ENCODE data around the gene PARN.

The PARN gene

DNA sequence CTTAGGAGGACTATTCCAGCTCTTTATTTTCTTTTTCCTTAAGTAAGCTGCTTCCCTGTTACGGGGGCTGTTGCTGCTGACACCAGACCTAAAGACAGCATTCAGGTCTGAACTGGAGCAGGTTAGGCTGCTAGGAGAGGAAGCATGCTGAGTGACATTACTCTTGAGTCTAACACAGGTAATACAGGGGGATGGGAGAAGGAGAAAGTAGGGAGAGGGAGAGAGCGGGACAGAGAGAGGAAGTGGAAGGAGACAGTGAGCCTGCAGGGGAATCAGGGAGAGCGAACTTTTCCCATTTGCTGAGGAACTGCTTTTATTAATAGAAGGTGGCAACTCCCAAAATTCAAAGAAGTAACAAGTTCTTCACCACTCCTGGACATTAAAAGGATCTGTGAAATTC lies 130.9 kb downstream of the PARN start:
- no peak for DNase-seq (ENCODE audit: low read depth)

DNA sequence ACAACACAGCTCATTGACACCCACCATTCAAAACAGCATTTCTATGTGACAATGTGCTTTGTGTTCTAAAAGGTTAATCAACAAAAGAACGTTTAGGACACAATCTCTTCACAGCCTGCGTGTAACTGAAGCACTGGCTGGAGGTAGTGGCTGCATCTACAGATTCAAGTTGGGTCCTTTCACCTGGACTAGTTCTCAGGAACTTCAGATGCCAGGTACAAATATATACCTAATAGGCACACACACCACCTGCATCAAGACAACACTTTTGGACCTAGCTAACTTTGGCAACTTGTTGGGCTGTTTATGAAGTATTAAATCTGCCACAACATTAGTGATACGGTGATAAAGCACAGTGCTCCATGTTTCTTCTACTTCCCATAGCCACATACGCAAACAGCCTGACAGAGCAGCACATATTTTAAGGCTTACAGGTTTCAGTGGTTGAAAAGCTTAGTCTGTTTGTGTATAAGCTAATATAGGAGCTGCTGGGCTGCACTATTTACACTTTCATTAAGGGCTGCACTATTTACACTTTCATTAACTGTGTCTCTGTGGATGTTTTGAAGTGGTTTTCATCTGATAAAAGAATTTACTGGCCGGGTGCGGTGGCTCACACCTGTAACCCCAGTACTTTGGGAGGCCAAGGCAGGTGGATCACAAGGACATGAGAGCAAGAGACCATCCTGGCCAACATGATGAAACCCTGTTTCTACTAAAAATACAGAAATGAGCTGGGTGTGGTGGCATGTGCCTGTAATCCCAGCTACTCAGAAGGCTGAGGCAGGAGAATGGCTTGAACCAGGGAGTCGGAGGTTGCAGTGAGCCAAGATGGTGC lies 132.6 kb downstream of the PARN start:
- DNase-seq (ENCODE audit: low read depth): no peak

DNA sequence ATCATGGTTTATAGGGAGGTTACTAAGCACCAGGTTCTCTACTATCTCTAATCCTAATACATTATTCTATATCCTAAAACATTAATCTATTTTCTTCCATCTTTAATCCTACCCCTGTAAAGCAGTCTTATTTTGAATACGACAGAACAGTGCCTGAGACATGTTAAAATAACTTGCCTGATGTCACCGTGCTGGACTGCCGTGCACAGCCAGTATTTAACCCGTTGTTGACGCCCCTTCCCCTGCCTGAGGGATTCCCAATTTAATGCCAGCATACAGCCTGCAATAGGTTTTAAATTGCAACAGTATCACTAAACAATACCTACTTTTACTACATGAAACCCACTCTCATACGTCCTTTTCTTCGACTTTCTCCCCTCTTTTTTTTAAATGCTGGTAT lies 133.3 kb downstream of the PARN start:
- no peak for DNase-seq (ENCODE audit: low read depth)

DNA sequence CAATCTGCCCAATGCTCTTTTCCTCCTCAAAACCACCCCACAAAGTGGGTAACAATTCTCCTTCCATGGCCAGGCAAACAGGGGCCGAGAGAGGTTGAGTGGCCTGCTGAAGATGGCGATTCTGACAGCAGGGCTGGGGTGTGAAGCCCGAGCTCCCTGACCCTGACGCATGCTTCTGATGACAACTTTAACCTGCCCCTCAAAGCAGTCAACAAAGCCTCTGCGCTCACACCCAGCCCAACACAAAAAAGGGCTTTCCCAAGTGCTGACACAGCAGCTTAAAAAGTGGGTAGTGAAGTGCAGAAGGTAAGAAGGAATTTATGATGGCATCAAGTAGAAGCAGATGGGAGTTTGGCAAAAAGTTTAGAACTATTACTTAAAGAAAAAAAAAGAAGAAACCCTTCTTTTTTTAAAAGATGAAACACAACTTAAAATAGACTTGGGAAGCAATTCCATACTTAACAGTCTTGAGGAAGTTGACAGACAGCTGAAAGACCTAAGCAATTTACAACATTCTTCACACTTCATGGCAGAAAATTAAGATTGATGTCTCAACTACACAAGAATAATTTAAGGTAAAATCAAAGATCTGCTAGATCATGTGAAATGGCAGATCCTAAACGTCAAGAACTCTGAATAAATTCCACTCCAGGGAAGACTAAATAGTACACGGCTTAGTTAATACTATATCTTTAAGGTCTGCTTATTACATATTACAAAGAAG lies 133.9 kb downstream of the PARN start:
- no peak for DNase-seq (ENCODE audit: low read depth)

DNA sequence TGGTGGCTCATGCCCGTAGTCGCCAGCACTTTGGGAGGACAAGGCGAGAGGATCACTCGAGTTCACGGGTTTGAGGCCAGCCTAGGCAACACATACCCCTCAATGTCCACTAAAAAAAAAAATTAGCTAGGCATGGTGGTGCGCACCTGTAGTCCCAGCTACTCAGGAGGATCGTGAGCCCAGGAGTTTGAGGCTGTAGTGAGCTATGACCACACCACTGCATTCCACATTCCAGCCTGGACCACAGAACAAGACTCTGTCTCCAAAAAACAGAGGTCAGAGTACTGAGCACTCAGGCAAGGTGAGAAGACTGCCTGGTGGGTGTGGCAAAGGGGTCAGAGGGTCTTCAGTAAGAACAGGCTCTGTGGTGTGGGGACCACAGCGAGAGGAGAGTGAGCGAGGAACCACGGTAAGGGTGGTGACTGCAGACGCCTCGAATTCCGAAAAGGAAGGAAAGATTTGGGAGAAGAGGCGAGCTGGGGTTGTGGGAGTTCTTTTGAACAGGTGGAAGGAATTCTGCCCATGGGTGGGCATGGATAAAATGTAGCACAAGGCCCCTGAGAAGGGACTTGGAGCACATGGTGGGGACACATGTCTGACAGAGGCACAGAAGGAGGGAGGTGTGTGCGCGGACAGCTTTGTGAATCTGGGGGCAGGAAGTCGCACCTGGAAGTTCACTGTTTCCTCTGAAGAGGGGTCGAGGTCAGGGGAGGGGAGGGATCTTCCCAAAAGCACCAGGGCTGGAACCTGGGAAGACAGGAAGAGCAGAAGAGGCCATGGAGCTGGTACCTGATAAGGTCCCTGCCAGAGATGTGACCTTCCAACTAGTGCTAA lies 134.6 kb downstream of the PARN start:
- DNase-seq (ENCODE audit: low read depth): no peak

DNA sequence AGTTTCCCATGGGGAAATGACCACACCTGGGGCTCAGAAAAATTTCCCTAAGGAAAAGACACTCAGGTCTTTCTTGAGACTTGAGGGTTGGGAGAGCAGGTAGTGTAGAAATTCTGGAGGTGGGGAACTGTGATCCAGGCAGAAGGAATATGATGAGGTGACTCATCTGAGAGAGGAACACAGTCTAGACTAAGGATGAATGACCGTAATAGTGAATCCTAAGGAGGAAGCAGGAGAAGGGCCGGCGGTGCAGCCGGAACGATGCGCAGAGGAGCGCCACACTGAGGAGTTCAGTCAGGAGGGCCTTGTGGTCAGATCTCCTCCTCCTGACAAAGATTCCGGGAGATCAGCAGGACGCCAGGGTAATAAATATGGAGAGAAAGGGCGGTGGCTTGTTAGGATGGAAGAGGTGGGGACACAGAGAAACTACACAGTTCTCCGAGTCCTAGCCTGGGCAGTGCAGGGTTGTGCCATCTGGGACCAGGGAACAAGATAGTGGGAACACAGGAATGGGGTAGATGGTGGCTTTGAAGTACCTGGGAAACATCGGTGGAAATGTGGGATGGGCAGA lies 135.6 kb downstream of the PARN start:
- DNase-seq (ENCODE audit: low read depth): no peak

DNA sequence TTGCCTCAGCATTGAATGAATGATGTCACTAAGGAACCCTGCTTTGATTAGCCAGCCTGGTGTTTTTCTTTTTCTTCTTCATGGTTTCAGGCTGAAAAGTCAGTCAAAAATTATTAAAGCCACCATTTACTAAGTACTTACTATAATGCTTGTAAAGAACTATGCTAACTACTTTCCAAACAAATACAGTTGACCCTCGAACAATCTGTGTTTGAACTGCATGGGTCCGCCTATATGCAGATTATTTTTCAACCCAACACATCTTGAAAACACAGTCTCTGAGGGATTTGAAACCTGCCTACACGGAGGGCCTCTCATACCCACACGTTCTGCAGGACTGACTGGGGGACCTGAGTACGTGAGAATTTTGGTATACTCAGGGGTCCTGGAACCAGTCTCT lies 136.3 kb downstream of the PARN start:
- no peak for DNase-seq (ENCODE audit: low read depth)

DNA sequence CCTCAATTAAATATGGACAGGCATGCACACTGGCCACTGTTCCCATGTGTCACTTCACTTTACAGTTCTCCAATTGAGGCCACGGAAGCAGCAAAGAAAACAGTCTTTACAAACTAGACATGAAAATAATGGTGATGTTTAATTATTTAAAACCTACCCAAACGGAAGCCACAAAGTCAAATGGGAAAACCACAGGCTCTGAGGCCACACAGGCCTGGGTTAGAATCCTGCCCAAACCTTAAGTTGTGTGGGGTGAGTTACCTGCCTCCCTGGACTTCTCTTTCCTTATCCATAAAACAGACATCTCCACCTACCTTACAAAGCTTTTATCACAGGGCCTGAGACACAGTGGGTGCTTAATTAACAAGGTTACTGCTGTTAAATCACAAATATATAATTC lies 137.4 kb downstream of the PARN start:
- DNase-seq (ENCODE audit: low read depth): no peak

DNA sequence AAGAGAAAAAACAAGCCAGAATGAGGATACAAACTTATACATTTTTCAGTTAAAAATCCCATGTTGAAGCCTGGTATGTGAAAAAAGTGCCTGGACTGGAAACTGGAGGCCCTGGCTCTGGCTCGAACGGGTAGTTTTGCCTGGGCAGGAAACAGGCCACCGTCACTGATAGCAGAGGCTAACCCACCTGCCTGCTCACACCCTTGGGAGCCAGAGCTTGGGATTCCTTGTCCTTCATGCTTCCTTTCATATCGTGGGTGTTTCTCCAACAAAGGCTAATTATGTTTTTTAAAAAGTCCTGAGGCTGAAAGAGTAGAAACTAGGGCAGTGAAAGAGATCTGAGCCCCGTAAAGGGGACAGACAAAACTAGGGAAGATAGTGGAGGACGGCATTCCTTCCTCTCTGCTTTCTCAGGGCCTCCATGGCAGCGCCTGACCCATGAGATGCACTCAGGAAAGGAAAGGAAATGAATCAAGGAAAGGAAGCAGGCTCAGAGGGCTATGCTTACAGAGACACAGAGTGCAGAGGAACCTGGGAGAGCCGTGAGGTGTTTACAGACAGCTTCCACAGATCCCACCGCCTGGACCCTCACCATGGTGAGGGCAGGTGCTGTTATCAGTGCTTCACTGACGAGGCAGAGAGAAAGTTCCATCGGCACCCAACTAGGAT lies 138.1 kb downstream of the PARN start:
- DNase-seq (ENCODE audit: low read depth): no peak

DNA sequence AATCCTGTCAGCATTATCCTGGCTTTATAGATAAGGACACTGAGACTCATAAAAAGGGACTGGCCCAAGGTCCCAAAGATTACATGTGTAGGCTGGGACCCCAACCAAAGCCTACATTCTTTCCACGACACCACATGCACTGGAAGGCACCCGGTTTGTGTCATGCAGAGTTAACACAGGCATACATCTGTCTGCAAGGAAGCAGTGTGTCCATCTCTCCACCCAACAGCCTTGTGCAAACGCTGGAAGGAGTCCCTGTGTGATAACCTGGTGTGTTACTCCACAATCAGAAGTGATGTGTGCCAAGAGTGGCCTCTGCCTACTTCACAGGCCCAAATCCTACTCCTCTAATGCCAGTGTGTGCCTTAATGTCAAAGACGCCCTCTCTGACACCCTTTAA lies 139.8 kb downstream of the PARN start:
- DNase-seq (ENCODE audit: low read depth): no peak

DNA sequence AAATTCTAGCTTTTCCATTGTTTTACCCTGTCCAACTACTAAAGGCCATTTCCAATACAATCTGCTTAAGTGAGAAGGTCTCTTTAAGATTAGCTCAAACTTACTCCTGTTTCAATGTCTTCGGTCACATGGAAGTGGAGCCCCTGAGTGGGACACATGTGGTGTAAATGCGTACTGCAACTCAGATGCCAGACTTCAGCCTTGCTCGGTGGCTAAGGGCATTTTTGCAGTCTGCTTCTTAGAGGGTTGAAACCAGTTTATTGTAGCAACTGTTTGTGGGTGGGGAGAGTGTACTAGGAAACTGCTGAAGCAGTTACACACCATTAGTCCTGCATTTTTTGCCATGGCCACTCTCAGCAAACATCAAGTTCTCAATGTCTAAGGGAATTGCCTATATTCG lies 140.6 kb downstream of the PARN start:
- no peak for DNase-seq (ENCODE audit: low read depth)

DNA sequence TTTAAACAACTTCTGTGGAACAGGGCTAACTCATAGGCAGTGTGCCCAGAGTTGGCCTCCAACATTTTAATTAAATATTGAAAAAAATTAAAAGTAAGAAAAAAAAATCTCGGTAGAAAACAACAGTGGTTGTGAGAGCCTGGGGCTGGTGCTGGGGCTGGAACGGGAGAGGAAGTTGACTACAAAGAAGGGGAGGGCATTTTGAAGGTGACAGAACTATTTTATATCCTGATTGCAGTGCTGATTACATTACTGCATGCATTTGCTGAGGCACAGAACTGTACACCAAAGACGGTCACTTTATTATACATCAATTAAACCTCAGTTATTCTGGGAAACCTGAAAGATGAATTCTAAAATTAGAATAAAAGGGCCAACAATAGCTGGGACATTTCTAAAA lies 142.5 kb downstream of the PARN start:
- DNase-seq (ENCODE audit: low read depth): no peak

DNA sequence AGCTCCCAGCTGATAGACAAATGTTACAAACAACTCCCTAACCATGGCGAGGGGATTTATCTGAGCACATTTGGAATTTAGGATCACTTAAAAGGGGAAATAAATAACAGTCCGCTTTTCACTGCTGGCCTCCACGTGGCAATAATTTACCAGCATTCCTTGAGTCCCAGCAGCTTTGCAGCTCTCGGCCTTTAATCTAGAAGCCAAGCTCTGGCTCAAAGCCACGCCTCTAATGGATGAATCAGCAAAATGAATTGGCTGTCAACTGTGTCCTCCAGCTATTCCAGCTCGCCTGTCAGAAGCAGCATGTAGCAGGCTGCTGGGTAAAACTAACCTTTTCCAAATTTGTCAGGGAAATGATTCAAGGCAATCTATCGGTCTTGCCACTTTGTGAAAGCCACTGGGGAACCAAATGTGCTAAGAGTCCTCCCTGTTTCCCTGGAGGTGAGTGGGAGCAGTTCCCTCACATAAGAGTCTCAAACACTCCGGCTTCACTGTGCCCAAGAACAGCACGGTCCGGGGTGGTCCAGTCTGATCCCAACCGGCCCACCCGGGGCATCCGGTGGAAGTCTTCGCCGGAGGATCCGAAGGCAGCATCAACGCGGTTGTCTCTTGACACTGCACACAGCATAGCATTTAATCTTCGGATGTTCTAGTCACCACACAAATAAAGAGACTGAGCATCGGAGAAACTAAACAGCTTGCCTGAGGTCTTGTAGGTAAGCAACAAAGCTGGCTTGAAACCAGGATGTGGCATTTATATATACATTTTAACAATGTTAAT lies 143.3 kb downstream of the PARN start:
- no peak for DNase-seq (ENCODE audit: low read depth)

DNA sequence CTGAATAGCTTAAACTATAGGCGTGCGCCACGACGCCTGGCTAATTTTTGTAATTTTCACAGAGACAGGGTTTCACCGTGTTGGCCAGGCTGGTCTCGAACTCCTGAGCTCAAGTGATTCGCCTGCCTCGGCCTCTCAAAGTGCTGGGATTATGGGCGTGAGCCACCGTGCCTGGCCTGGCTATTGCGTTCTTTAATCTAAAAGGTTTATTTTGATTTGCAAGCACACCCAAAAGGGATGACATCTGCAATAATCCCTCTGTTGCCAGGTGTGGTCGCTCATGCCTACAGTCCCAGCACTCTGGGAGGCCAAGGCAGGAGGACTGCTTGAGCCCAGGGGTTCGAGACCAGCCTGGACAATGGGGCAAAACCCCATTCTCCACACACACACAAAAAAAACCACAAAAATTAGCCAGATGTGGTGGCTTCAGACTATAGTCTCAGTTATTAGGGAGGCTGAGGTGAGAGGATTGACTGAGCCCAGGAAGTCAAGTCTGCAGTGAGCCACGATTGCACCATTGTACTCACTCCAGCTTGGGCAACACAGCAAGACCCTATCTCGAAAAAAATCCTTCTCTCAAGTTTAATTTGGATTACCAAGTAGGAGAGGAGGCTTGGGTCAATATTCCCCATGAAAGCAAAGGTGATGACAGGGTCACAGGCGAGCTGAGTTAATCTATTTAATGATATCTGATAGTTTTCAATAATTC lies 144.1 kb downstream of the PARN start:
- no peak for DNase-seq (ENCODE audit: low read depth)

DNA sequence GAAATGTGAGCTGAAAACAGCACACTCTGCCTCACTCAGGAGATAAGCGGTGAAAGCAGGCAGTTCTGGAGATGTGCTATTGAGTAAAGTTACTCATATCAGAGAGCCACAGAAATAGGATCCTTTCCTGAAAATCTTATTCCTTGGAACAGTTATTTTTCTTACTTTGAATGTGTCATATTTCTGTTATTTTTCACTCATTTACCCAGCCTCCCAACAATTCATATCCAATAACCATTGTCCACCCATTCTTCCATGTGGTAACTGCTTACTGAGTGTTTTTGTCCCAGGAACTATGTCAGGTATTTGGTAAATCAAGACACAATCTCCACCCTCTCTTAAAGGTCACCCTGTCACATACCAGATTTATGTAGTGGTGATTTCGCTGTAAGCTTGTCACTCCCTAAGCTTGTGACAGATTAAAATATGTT lies 144.9 kb downstream of the PARN start:
- DNase-seq (ENCODE audit: low read depth): no peak

DNA sequence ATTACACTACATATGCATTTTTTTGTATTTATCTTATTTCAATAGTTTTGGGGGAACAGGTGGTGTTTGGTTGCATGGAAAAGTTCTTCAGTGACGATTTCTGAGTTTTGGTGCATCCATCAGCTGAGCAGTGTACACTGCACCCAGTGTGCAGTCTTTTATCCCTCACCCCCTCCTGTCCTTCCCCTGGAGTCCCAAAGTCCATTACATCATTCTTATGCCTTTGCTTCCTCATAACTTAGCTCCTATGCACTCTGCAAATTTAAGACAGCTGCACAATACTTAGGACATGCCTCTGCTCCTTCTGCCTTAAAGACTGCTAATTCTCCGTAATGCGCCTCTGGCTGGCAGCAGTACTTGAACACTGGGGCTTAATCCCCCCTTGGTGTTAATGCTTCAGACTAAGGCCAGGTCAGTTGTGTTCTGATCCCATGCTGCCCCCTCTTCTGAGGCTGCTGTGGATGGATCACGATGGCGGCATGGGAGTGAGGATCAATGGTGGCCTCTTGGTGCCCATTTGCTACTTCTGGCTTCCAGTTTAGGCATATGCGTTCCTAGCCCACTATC lies 146.2 kb downstream of the PARN start:
- no peak for DNase-seq (ENCODE audit: low read depth)

DNA sequence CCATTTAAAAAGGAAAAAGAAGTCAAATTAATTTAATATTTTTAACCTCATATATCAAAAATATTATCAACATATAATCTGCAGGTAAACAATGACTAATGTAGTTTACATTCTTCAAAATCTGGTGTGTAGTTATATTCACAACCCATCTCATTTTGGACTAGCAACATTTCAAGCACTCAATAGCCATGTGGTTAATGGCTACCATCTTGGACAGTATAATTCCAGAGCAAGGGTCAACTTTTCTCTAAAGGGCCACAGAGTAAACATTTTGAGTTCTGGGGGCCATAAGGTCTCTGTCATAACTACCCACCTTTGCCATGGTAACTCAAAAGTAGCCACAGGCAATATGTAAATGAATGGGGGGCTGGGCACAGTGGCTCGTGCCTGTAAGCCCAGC lies 153.9 kb downstream of the PARN start:
- no peak for DNase-seq (ENCODE audit: low read depth)

DNA sequence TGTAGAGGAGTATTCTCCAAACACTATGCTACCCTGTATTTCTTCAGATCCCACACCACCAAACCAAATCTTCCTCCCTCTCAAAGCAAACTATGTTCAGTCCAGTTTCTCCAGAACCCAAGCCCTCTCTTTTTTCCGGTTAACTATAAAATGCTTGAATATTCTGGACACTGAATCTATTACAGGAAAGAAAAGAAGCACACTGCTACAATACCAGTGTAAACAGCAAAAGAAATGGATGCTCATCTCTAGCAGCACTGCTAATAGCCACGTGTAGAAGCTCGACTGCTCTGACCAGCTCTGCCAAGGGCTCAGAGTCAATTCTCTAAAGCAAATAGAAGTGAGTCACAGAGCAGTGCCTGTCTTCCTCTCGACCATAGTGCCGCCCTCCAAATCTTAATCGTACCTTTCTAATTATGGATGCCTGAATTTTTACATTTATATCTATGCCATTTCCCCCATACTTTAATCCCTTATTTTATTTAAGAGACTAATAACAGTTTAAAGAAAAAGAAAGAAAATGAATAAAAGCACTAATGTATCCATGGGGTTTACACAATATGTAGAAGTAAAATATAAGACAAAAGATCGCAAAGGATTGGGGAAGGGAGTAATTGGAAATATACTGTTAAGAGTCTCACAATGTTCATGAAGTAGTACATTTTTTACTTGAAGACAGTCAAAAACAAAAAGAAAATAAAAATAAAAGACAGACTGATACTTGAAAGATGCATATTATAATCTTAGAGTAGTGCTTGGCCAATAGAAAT lies 154.5 kb downstream of the PARN start:
- no peak for DNase-seq (ENCODE audit: low read depth)

DNA sequence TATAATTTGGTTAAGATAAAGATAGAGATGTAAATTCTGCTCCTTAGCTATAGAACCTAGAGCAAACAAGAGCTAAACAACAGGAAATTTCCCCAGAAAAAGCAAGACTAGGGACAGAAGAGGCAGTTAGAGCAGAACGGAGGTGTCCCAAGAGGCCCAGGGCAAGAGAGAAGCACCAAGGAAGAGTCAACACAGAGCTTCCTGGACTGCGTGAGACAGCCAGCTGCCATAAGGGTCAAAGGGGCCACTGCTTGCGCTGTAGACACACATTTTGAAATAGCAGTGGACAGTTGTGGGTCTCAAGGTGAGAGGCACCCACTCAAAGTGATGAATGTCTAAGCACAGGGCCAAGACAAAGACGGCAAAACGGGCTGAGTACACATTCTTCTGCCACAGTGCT lies 156.6 kb downstream of the PARN start:
- no peak for DNase-seq (ENCODE audit: low read depth)
